OCI-LY3 (cell line): ENCODE results near the gene IGSF3.

Experiments used
- EZH2phosphoT487 ChIP-seq: fragments of 200-600 bp; shearing (Covaris generic); IDR thresholded peaks from 2 replicates; pipeline ENCODE4 v1.6.1; 2018; ENCODE audit warnings: antibody characterized with exemption, mixed run types, low read depth
- TF ChIP-seq, protein P1 (sequence below): fragments of 200-600, 300-600 bp; sonication (generic); IDR thresholded peaks from 2 replicates; pipeline ENCODE4 v1.5.1; 2014; ENCODE audit warnings: antibody characterized with exemption, low read length, low read depth

DNA sequence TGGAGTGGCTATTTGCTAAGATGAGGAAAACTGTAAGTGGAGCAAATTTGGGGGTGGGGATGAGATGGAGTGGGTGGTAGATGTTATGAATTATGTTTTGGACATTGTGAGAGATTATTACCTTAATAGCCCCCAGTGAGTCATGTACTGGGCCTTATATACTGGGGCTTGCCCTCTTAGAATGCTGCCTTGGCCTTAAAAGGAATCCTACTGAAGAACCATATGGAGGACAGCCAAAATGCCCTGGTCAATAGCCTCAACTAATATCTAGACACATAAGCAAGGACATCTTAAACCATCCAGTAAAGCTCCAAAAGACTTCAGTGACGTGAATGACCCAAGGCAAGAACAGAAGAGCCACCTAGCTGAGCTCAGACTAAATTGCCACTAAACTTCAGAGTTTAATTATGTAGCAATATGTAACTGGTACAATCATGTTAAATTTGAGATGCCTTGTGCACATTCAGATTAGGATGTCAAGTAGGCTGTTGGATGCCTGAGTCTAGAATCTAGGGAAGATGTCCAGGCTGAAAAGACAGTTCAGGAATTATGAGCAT lies 13.9 kb upstream of the IGSF3 start:
- TF ChIP-seq, protein P1, sequence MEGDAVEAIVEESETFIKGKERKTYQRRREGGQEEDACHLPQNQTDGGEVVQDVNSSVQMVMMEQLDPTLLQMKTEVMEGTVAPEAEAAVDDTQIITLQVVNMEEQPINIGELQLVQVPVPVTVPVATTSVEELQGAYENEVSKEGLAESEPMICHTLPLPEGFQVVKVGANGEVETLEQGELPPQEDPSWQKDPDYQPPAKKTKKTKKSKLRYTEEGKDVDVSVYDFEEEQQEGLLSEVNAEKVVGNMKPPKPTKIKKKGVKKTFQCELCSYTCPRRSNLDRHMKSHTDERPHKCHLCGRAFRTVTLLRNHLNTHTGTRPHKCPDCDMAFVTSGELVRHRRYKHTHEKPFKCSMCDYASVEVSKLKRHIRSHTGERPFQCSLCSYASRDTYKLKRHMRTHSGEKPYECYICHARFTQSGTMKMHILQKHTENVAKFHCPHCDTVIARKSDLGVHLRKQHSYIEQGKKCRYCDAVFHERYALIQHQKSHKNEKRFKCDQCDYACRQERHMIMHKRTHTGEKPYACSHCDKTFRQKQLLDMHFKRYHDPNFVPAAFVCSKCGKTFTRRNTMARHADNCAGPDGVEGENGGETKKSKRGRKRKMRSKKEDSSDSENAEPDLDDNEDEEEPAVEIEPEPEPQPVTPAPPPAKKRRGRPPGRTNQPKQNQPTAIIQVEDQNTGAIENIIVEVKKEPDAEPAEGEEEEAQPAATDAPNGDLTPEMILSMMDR, result no peak
- no peak for TF ChIP-seq EZH2phosphoT487
